Middle frontal gyrus (tissue), 1 donor: ENCODE data around the gene MGAT5.

Experiments used
- DNase-seq: peaks from one replicate; pipeline ENCODE4 v3.0.0-alpha.2; 2015; ENCODE audit warnings: low spot score; ENCODE audit errors: extremely low spot score

MGAT5 gene

DNA sequence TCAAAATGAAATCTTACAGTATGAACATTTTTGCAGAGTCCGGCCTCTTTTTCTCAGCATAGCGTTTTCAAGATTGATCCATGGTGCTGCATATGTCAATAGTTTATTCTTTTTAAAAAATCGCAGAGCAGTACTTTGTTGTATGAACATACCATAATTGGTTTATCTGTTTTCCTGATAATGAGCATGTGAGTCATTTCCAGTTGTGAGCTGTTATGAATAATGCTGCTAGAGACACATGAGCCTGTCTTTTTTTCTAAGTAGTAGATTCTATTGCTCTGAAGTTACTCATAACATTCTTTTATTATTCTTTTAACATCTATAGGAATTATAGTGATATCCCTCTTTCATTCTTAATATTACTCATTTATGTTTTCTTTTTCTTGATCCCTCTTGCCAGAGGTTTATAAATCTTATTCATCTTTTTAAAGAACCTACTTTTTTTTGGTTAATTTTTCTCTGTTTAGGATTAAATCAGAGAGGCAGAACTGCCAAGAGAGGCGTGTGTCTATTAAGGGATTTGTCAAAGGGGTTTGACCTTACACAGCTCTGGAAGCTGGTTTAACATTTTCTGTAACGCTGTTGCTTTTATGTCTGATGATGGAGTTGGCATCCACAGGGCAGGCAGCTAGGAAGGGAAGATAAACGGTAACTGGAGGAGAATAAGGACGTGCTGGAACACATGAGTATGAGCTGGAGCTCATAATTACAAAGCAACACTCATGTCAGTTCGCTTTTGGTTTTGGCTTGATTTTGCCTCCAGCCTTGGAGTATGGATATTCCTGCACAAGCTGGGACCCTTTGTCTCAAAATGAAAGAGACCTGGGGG, 47.4 kb downstream of the MGAT5 start:
- DNase-seq: no peak

DNA sequence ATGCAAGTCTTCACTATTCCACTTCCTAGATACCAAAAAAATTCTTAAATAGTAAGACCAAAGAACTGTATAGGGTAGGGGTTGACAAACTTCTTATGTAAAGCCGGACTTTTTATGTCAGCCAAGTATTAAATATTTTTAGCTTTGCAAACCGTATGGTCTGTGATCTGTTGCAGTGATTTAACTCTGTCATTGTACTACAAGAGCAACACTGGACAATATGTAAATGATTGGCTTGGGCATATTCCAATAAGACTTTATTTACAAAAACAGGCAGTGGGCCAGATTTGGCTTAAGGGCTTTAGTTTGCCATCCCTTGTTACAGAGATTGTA, 48.0 kb downstream of the MGAT5 start:
- no peak for DNase-seq

DNA sequence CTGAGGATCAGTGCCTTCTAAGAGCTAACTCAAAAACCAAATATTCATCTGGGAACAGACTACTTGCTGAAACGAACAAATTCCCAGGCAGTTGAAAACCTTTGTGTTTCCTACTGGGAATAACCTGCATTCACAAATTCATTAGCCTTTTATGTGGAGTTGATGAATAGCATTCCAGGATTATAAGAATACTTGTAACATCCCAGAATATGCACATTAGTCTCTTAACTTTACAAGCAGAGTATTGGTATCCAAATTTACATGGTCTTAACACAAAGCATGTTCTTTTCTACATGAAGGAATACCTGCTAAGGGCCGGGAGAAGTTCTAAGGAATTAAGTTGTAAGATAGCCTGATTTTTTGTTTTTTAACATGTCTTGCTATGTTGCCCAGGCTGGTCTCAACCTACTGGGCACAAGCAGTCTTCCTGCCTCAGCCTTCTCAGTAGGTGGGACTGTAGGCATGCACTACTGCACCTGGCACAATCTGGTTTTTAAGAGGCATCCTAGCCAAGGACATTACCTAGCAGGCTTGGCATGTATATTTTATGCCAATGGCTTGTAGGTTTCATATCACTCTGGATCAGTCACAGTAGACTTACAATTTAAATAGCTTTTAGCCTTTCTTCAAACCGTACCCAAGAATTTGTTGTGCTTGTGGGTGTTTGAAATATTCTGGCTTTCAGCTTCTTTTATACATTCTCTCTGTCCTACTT, 50.7 kb downstream of the MGAT5 start:
- no peak for DNase-seq

DNA sequence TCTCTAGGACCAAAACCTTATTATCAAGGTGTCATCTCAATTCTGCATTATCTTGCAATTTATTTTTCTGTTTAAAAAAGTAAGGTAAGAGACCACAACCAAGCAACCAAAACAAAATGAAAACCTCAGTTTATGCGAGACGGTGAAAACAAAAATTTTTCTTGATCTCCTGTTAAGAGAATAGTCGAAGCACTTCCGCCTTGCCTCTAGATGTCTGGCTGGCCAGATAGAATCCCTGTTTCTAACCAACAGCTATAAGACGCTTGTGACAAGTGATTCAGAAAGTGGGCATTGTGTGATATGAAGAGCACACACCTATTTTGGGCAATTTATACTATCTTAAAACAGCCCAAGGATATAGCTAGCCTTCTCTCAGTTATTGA, 51.2 kb downstream of the MGAT5 start:
- DNase-seq: no peak

DNA sequence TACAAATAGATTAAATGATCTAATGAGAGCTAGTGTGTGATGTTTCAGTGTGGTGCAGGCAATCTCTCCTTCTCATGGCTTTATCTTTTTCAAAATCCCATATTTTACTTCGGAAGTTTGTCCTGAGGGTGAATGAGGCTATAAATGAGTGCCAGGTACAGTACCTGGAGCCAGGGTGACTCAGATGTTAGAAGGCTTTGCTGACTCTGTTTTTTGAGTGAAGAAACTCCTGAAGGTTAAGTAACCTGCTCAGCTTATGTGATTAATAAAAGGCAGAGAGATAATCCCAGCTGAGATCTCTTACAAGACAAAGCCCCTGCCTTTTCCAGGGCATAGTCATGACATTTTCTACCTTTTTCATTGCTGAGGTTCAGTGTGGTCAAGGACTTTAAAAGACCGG, 52.6 kb downstream of the MGAT5 start:
- no peak for DNase-seq

DNA sequence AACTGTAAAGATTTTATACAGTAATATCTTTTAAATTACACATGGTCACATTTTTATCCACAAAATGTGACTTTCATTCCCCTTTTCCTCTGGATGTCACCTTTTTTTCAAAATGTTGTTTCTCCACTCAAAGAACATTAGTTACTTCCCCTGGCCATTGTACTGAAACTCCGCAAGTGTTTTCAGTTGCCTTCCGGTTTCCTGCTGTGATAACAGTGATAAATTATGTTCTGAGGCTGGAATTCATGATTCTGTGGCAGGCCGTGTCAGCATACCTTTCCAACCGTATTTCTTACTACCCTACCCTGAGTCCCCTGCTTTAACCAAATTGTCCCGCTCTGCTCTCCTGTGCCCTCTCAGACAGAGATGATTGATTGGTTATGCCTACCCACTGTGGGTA, 53.5 kb downstream of the MGAT5 start:
- DNase-seq: no peak

GRCh38 chr2:134308474-134309385, 54.9 kb downstream of the MGAT5 start:
- DNase-seq: no peak

- DNase-seq: no peak
Measured at GRCh38 chr2:134310107-134311079, 56.5 kb downstream of the MGAT5 start.

DNA sequence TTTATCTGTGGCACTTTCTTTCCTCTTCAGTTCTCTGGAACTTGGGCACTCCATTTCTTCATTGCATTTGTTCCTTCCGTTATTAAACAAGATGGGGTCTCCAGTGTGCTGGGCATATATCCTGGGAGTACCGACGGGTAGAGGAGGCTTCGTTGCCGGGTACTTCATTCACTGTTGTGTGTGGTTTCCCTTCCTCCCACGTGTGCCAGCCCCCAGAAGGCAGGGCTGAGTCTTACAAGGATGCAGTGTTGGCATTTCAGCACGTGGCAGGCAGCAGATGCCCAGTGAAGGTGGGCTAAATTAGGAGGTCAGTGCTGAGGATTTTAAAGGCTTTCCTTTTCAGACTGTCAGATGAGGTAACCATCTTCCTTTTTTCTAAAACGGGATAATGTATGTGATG, 58.6 kb downstream of the MGAT5 start:
- DNase-seq: no peak

DNA sequence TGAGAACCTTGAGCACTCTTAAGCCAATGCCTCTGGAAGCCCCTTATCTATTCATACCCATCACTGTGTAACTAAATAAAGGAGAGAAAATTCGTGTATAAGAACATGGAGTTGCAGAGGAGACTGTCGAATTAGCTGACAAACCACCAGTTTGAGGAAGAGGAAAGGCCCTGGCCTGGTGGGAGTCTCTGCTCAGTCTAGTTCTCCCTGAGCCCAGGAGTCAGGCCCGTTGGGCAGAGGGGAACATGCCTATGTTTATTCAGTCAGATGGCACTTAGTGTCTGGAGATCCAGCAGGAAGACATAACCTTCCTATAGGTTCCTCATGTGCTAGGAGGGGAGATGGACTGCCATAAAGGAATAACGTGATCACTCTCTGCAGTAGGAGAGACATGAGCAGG, 60.3 kb downstream of the MGAT5 start:
- no peak for DNase-seq

DNA sequence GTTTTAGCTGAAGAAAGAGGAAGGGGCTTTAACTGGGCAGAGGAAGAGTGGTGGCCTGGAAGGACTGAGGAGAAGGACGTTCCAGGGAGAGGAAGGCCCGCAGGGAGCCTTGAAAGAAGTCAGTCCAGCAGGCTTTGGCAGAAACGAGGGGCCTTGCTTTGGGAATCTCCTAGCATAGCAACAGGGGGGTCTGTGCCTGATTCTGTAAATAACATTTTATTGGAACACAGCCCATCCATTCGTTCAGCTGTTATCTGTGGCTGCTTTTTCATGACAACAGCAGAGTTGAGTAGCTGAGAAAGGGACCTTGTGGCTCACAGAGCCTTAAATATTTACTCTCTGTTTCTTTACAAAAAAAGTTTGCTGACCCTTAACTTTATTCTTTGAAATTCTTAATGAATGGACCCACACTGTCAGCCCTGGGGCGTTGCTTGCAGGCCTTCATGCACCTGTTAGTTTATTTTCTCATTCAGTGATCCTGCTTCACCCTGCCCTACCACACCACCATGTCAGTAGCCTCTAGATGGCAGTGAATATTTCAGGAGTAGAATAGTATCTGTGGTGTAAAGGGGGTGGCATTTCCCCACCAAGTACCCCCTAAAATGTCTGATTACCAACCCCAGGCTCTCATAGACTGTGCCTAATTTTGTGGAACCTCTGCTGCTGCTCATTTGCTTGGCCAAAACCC, 61.0 kb downstream of the MGAT5 start:
- DNase-seq: no peak

DNA sequence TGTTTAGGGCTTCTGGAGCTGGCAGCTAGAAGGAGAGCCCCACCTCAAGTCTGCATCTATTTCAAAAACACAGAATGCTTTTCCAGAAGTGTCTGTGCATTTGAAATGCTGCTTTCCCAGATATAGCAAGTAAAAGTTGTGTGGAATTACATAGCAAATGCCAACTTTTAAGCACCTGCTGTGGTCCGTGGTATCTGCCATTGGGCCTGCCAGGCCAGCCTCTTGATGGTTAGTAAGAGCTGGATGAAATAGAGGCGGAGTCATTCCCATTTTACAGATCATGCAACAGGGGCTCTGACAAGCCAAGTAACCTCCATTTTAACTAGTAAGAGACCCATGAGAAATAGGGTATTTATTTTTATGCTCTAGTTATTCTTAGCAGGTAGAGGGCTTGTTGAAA, 61.6 kb downstream of the MGAT5 start:
- no peak for DNase-seq

DNA sequence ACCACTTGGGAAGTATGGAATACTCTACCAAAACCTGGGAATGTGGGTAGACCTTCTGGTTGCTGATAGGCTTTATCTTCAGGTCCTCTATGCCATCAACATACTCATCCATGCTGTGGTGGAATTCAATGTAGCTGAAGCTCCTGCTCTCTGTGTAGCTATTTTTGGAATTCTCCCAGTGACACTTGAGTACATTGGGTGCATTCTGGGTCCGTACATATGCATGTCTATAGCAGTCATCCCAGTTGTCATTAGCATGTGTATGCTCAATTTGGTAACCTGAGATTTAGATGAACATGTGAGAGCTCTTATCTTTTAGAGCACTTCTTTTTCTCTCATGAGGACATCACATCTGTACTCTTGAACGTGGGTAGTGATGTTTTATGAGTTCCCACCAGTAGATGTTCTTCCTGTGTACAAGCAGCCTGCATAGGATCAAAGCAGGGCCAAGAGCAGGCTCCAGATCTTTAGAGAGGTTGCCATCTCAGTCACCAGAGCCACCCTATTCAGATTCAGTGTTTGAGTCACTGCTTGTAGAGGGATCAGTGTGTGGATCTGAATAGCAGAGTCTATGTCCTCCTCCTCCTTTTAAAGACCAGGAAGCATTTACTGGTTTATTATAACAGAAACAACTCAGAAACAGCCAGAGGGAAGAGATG, 65.9 kb downstream of the MGAT5 start:
- no peak for DNase-seq

DNA sequence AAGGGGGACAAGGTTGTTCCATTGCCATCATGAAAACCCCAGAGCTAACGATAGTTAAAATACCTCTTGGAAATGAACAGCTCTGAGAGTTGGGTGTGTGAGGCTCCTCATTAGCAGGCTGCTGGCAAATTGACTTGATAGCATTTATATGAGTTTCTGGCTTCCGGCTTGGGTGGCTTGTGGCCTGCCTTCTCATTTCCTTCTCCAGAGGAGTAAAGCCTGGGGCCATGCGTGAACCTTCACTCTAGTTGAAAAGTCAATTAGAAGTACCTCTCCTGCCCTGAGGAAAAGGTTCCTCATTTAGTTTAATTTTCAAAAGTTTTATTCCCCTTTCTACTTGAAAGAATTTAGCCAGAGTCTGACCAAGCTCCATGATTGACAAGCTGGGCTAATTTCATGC, 67.1 kb downstream of the MGAT5 start:
- no peak for DNase-seq

DNA sequence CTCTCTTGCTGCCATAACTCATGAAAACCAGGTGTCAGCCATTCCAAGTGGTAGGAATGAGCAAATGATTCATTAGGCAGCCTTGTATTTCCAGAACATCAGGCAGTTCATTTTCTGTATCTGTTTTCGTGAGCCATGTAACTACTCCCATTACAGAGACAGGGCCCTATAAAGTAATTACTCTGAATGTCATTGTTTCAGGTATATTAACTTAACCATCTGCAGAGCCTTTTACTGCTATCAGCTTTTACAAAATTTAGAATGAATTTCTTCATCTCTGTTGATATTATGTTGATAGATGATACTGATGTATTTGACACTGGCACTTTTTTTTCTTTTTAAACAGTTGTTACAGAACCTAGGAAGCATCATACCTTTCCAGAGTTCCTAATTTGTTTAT, 69.9 kb downstream of the MGAT5 start:
- DNase-seq: no peak

- no peak for DNase-seq
Measured at GRCh38 chr2:134324430-134324829, 70.6 kb downstream of the MGAT5 start.

DNA sequence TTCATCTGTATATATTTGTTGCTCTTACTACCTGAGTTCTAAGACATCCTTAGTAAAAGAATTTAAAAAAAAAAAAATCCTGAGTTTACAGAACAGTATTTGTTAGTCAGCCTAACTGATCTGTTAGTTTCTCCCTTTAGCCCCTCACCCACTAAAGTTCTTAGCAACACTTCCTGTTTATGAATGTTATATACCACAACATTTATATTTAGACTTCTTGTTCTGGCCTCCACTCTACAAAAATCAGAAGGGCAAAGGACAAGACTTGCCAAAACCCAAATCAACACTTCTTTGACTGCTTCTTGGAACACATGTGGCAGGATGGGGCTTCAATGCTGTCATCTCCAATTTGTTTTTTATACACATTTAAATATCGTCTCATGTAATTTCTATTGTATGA, 71.1 kb downstream of the MGAT5 start:
- no peak for DNase-seq

DNA sequence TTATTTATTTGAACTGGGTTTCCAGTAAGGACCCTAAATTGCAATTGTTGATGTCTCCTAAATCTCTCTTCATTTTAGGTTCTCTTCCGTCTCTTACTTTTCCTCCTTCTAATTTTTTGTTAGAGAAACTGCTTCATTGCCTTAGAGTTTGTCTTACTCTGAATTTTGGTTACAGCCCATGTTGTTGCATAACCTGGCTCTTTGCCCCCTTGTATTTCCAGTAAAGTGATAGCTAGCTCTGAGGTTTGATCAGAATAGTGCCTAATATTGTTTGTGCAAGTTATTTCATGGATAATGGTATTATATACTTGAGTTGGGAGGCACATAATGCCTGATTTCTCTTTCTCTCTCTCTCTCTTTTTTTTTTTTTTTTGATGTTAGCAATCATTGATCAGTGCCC, 71.8 kb downstream of the MGAT5 start:
- DNase-seq: no peak

GRCh38 chr2:134327367-134327766, 73.5 kb downstream of the MGAT5 start:
- DNase-seq: no peak

DNA sequence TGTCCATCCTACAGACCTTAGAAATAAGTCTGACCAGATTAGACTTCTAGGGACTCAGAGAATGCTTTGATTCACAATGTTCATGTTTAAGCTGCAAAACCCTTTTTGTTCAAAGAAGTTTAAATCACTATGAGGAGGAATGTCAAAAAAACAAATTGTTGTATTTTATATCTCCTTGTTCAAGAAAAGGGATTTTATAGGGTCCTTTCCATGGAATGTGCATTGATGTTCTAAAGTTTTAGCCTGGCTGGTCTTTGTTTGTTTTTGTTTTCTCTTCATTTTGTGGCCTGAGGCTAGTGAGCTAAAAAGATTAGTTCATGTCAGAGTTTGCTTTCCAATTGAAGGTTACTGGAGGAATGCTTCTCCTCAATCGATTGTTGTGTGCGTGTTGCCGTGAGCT, 77.2 kb downstream of the MGAT5 start:
- DNase-seq: no peak
